GM18867 (cell line): ENCODE data around the gene TMEM123.
A peak's percentile ranks its signal among the peaks of the same experiment; 100 is the strongest.

Source experiments
- ATAC-seq: cut with Tn5 transposase; IDR thresholded peaks from one replicate; pipeline ENCODE4 v1.9.1; 2021; ENCODE audit warnings: mild to moderate bottlenecking, moderate library complexity; ENCODE audit not compliant: unreplicated experiment

Gene TMEM123

GRCh38 chr11:102368472-102368871 is 84.1 kb downstream of the TMEM123 start:
- ATAC-seq: peak; percentile 100

- no peak for ATAC-seq
Measured at GRCh38 chr11:102367364-102367763, 85.2 kb downstream of the TMEM123 start.

GRCh38 chr11:102364991-102365390 is 87.6 kb downstream of the TMEM123 start:
- no peak for ATAC-seq

- no peak for ATAC-seq
Measured at GRCh38 chr11:102361086-102362031, 91.2 kb downstream of the TMEM123 start.

GRCh38 chr11:102360681-102361080 is 91.9 kb downstream of the TMEM123 start:
- ATAC-seq: no peak

GRCh38 chr11:102359372-102359771 is 93.2 kb downstream of the TMEM123 start:
- no peak for ATAC-seq

GRCh38 chr11:102357116-102357515 is 95.4 kb downstream of the TMEM123 start:
- ATAC-seq: no peak

- ATAC-seq: peak; percentile 25
Measured at GRCh38 chr11:102347462-102348370, 104.8 kb downstream of the TMEM123 start.

- ATAC-seq: peak; percentile 92
Measured at GRCh38 chr11:102346748-102347461, 105.7 kb downstream of the TMEM123 start, which contains the start of gene BIRC2. Gene BIRC2, plus strand, starts transcription at chr11:102347214. Its CDS starts 2,641 bp downstream, at chr11:102349855.

- ATAC-seq: no peak
Measured at GRCh38 chr11:102346456-102346747, 106.2 kb downstream of the TMEM123 start.
